ENCODE results near the gene TGM2.

- TF ChIP-seq CTCF (IDR thresholded peaks at IDR 0.05; ENCODE audit: poor library complexity, severe bottlenecking): no peak
- TF ChIP-seq, protein P1, sequence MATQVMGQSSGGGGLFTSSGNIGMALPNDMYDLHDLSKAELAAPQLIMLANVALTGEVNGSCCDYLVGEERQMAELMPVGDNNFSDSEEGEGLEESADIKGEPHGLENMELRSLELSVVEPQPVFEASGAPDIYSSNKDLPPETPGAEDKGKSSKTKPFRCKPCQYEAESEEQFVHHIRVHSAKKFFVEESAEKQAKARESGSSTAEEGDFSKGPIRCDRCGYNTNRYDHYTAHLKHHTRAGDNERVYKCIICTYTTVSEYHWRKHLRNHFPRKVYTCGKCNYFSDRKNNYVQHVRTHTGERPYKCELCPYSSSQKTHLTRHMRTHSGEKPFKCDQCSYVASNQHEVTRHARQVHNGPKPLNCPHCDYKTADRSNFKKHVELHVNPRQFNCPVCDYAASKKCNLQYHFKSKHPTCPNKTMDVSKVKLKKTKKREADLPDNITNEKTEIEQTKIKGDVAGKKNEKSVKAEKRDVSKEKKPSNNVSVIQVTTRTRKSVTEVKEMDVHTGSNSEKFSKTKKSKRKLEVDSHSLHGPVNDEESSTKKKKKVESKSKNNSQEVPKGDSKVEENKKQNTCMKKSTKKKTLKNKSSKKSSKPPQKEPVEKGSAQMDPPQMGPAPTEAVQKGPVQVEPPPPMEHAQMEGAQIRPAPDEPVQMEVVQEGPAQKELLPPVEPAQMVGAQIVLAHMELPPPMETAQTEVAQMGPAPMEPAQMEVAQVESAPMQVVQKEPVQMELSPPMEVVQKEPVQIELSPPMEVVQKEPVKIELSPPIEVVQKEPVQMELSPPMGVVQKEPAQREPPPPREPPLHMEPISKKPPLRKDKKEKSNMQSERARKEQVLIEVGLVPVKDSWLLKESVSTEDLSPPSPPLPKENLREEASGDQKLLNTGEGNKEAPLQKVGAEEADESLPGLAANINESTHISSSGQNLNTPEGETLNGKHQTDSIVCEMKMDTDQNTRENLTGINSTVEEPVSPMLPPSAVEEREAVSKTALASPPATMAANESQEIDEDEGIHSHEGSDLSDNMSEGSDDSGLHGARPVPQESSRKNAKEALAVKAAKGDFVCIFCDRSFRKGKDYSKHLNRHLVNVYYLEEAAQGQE (IDR thresholded peaks at IDR 0.05; ENCODE audit: borderline replicate concordance): no peak
These were observed 13.0 kb upstream of the TGM2 start for GRCh38 chr20:38178065-38178491.

Data from neural cell (in vitro differentiated cells).